Measurements from ENCODE around the gene TFF3.

TFF3 gene

DNA sequence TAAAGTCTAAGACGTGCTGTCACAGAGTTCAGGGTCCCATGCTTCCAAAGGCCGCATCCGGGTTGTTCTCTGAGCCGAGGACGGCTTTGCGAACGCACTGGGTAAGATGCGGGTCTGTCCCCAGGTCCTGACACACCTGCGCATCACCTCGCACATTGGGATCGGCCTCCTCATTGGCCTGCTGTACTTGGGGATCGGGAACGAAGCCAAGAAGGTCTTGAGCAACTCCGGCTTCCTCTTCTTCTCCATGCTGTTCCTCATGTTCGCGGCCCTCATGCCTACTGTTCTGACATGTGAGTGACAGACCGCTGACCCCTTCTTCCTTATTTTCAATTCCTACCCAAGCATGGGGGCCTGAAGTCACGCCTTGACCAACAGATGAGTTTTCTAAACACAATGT is 25.3 kb downstream of the TFF3 start:
- no peaks in the 10 kb centered on the region for H3K4me1 ChIP-seq
- H3K36me3 ChIP-seq (replicated peaks), result no peaks in the 10 kb centered on the region
- H3K4me3 ChIP-seq, result no peak overlapping the region
- no peak for DNase-seq (ENCODE audit: low spot score in 2 of 2)
- H3K9me3 ChIP-seq, result no peaks in the 10 kb centered on the region
- in situ Hi-C loops (cut with MboI; ENCODE audit: low sequenced_read_pairs), result no loop called here
- no peaks in the 10 kb centered on the region for H3K27me3 ChIP-seq (ENCODE audit: low read depth)

DNA sequence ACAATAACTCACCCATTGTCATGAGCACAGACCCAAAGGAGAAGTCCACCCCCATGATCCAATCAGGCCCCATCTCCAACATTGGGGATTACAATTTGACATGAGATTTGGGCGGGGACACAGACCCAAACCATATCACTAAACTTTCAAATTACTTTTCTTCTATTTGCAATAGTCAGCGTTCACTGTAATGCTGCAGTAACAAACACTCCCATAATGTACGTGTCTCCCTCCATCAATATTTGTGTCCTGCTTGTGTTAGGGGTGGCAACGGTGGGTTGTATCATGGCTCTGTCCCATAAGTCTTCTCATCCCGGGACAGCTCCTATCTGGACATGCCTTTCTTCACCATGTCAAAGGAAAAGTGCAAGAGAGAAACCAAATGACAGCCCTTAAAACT is 26.2 kb downstream of the TFF3 start:
- no peaks in the 10 kb centered on the region for H3K36me3 ChIP-seq (replicated peaks)
- H3K4me3 ChIP-seq, result no peak overlapping the region
- in situ Hi-C loops (cut with MboI; ENCODE audit: low sequenced_read_pairs), result no loop called here
- no peaks in the 10 kb centered on the region for H3K4me1 ChIP-seq
- no peaks in the 10 kb centered on the region for H3K9me3 ChIP-seq
- DNase-seq (ENCODE audit: low spot score in 2 of 2), result no peak
- H3K27me3 ChIP-seq (ENCODE audit: low read depth), result no peaks in the 10 kb centered on the region

DNA sequence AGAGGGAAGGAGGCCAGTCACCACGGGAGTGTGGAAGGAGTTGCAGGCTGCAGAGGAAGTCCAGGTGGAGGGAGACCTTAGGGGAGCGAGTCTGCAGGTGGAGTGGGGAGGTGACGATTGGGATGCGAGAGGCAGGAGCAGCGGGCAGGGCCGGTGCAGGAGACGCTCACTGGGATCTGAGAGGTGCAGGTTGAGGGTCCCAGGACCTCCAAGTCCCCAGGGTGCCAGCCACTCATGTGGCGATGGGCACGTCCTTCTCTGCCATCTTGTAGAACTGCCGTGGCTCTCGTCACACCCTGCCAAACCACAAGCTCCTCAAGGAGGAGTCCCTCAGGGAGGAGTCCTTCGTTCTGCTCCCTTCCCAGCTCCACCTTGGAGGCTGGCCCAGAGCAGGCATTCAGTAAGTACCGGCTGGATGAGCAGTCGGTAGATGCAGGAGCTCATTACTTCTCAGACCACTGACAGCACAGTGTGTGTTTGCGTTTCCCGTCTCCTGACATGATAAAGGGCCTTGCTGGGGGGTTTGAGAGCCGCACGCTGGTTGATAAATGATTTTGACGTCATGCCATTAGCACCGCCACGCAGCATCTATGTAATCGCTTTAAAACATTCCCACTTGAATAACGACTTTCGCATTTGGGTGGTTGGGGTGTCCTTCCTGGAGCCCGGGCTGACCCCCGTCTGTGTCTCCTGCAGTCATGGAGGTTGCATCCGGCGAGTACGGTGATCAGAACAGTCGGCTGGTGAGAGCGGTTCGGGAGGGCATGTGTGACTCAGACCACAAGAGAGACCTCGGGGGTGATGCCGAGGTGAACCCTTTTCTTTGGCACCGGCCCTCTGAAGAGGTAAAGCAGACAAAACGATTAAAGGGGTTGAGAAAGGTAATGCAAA is 27.8 kb downstream of the TFF3 start:
- no peak for DNase-seq (ENCODE audit: low spot score in 2 of 2)
- Histone ChIP-seq H3K9me3 (no peaks in the 10 kb centered on the region), H3K4me1 (no peaks in the 10 kb centered on the region), H3K27me3 (ENCODE audit: low read depth) (no peaks in the 10 kb centered on the region), H3K36me3 (replicated peaks) (no peaks in the 10 kb centered on the region), H3K4me3 (no peak overlapping the region)
- in situ Hi-C loops (cut with MboI; ENCODE audit: low sequenced_read_pairs), result no loop called here

DNA sequence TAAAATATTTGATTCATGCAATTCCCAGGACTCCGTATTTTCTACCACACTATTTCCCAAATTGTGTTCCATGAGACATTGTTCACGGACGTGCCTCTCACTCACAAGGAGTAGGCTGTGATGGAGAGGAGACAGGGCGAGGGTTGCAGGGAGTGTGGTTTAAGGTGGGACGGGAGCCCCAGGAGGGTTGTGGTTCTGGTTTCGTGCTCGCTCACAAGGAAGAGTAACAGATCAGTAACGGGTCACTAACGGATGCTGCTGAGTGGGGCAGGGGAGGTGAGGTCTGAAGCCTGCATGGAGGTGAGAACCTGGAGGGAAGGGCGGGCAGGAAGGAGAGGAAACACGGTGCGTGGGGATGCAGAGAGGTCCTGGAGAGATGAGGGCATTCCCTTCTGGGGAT is 28.8 kb downstream of the TFF3 start:
- no peaks in the 10 kb centered on the region for H3K27me3 ChIP-seq (ENCODE audit: low read depth)
- no peaks in the 10 kb centered on the region for H3K9me3 ChIP-seq
- H3K4me1 ChIP-seq, result no peaks in the 10 kb centered on the region
- DNase-seq (ENCODE audit: low spot score in 2 of 2), result no peak
- in situ Hi-C loops (cut with MboI; ENCODE audit: low sequenced_read_pairs), result no loop called here
- no peak overlapping the region for H3K4me3 ChIP-seq
- no peaks in the 10 kb centered on the region for H3K36me3 ChIP-seq (replicated peaks)

DNA sequence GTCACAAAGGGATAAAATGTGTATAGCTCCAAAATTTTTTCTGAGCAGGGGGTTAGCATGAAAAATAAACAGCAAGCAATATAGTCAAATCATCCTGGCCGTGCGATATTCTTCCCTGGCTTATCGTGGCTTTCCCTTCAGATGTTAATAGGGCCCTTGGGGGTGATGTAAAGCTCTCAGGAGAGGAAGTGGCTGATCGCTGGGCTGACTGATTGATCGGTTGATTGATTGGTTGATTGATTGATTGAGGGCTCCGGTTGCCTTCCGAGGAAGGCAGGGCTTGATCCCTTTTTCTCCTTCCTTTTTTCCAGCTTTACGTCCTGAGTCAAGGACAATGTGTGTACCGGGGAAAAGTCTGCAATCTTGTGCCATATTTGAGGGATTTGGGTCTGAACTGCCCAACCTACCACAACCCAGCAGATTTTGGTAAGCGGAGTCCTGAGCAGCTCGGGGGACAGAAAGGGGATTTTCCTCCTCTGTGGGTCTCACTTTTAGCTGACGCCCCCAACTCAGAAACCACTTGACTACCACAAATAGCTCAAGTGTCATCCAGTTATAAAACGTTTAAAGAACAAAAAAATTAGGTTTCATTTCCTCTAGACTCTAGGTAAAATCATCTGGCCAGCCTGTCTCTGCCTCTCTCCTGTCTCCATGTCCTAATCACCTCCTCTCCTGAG is 29.5 kb downstream of the TFF3 start:
- no peaks in the 10 kb centered on the region for H3K36me3 ChIP-seq (replicated peaks)
- H3K4me3 ChIP-seq, result no peak overlapping the region
- in situ Hi-C loops (cut with MboI; ENCODE audit: low sequenced_read_pairs), result no loop called here
- H3K27me3 ChIP-seq (ENCODE audit: low read depth), result no peaks in the 10 kb centered on the region
- no peaks in the 10 kb centered on the region for H3K4me1 ChIP-seq
- H3K9me3 ChIP-seq, result no peaks in the 10 kb centered on the region
- no peak for DNase-seq (ENCODE audit: low spot score in 2 of 2)

DNA sequence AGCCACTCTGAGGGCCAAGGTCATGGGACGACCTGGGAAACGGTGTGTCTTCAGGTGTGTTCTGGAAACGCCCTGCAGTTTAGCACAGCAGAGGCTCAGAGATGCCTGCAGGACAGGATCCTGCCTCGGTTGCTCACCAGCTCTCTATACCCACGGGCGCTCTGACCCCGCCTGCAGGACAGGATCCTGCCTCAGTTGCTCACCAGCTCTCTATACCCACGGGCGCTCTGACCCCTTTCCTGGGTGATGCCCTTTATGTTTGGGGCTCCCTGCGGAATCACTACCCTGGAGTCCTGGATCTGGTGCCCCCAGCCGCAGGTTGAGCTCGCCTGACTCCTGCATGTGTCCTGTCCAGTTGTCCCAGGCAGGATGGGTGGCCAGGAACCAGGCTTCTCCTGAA is 32.5 kb downstream of the TFF3 start:
- no peak for DNase-seq (ENCODE audit: low spot score in 2 of 2)
- in situ Hi-C loops (cut with MboI; ENCODE audit: low sequenced_read_pairs), result no loop called here
- no peaks in the 10 kb centered on the region for H3K36me3 ChIP-seq (replicated peaks)
- no peaks in the 10 kb centered on the region for H3K4me1 ChIP-seq
- H3K4me3 ChIP-seq, result no peak overlapping the region
- H3K27me3 ChIP-seq (ENCODE audit: low read depth), result no peaks in the 10 kb centered on the region
- no peaks in the 10 kb centered on the region for H3K9me3 ChIP-seq

DNA sequence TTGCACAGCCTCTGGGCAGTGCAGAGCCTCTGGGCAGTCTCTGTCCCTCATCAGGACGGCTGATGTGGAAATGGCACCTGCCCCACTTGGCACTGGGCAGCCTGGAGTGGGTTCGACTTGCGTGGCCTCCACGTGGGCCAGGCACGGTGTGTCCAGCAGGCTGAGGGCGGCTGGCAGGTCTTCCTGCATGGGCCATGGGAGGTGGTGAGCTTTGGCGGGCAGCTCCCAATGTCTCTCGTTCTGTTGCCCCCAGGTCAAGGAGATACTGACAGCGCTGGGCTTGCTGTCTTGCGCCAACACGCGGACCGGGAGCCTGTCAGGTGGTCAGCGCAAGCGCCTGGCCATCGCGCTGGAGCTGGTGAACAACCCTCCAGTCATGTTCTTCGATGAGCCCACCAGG is 33.2 kb downstream of the TFF3 start:
- H3K36me3 ChIP-seq (replicated peaks), result no peaks in the 10 kb centered on the region
- no peaks in the 10 kb centered on the region for H3K4me1 ChIP-seq
- H3K27me3 ChIP-seq (ENCODE audit: low read depth), result no peaks in the 10 kb centered on the region
- DNase-seq (ENCODE audit: low spot score in 2 of 2), result no peak
- in situ Hi-C loops (cut with MboI; ENCODE audit: low sequenced_read_pairs), result no loop called here
- no peaks in the 10 kb centered on the region for H3K9me3 ChIP-seq
- no peak overlapping the region for H3K4me3 ChIP-seq

DNA sequence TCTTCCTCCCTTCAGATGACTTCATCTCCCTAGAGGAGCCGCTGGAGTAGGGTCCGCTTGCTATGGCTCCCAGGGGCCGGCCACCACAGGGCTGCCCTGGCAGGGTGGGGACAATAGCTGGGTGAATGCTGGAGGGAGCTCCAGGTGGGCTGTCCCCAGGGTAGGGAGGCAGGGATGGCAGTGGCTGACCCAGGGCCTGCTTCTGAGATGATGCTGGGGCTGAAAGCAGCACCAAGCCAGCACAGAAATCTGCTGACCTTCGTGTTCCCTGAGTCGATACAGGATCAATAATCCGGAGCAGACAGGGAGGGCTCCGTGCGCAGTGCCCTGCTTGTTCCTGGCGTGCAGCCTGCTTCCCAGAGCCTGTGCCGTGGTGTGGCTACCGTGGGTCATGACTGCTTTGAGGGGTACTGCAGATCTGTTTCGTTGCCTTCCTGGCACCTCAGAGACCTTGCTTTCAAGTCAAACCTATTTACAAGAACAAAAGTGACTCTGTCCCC is 34.0 kb downstream of the TFF3 start:
- Histone ChIP-seq H3K9me3 (no peaks in the 10 kb centered on the region), H3K27me3 (ENCODE audit: low read depth) (no peaks in the 10 kb centered on the region), H3K36me3 (replicated peaks) (no peaks in the 10 kb centered on the region), H3K4me1 (no peaks in the 10 kb centered on the region), H3K4me3 (no peak overlapping the region)
- no peak for DNase-seq (ENCODE audit: low spot score in 2 of 2)
- in situ Hi-C loops (cut with MboI; ENCODE audit: low sequenced_read_pairs), result no loop called here

DNA sequence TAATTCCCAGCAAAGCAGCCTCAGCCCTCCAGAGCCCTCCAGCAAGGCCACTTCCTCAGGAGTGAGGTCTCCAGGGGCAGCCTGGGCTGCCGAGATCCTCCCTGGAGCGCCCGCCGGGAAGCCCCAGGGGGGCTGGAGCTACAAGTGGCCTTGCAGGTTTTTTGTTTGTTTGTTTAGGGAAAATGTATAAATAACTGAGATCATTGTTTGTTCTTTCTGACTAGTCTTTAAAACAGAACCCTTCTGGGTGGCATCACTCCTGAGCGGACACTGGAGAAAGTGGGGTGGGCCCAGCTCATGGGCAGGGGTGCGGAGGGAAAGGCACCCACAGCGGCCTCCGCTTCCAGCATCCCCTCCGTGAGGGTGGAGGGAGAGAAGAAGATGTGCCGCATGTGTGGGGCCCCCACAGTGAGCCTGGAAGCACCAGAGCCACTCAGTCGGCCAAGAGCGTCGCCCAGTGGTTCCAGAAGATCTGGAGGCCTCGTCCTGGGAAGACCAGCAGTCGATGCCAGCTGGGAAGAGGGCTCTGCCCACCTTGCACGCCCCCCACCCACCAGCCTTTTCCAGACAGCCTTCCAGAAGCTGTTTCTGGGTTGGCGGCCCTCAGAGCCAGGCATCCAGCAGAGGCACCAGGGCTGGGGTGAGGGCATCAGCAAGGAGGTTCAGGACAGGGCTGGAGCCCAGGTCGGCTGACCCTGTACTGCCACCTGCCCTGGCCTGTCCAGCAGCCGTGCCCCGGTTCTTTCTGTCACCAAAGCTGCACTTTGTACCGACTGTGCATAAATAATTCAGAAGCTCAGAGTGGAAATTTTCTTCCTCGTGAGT is 34.6 kb downstream of the TFF3 start:
- Histone ChIP-seq H3K4me1 (no peaks in the 10 kb centered on the region), H3K4me3 (no peak overlapping the region), H3K9me3 (no peaks in the 10 kb centered on the region), H3K27me3 (ENCODE audit: low read depth) (no peaks in the 10 kb centered on the region), H3K36me3 (replicated peaks) (no peaks in the 10 kb centered on the region)
- in situ Hi-C loops (cut with MboI; ENCODE audit: low sequenced_read_pairs), result no loop called here
- DNase-seq (ENCODE audit: low spot score in 2 of 2), result no peak

DNA sequence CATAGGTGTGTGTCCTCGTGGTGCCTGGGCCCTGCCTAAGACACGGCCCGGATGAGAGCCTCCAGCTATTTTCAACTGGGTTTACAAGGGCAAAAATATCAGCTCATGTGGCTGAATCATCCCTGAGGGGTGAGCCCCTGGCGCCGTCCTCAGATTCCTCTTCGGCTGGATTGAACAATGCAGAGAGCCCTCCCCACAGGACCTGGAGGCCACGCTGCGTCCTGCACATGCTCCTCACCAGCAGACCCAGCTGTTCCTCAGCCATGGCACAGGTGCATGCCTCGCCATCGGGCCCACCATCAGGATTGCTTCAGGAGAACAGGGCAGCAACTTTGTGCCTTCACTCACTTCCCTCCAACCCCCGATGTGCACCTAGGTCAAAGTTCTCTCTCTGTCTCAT is 35.3 kb downstream of the TFF3 start:
- in situ Hi-C loops (cut with MboI; ENCODE audit: low sequenced_read_pairs), result no loop called here
- Histone ChIP-seq H3K4me3 (no peak overlapping the region), H3K27me3 (ENCODE audit: low read depth) (no peaks in the 10 kb centered on the region), H3K9me3 (no peaks in the 10 kb centered on the region), H3K4me1 (no peaks in the 10 kb centered on the region), H3K36me3 (replicated peaks) (no peaks in the 10 kb centered on the region)
- DNase-seq (ENCODE audit: low spot score in 2 of 2), result no peak

DNA sequence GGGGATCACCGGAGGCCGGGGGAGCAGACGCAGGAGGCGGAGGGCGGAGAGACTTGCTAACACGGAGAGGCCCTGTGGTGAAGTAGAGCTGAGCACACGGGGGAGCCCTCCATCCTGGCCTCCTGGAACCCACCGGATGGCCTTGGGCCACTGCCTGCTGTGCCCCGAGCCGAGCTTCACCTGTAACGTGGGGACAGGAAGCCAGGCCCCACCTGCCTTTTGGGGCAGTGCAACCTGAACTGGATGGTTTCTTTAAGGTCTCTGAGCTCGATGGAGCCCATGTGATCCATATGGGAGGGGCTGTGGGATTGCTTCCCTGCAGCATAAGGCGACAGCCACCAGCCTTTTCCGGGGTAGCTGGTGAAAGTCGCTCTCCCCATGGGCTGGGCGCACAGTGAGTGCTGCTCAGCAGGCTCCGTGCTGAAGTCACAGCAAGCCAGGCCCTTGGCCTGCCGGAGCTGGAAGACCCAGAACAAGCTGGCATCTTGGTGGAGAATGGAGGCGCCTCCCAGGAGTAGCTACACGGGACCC is 35.8 kb downstream of the TFF3 start:
- no peaks in the 10 kb centered on the region for H3K27me3 ChIP-seq (ENCODE audit: low read depth)
- no peaks in the 10 kb centered on the region for H3K4me1 ChIP-seq
- no peaks in the 10 kb centered on the region for H3K36me3 ChIP-seq (replicated peaks)
- H3K9me3 ChIP-seq, result no peaks in the 10 kb centered on the region
- in situ Hi-C loops (cut with MboI; ENCODE audit: low sequenced_read_pairs), result no loop called here
- no peak overlapping the region for H3K4me3 ChIP-seq
- no peak for DNase-seq (ENCODE audit: low spot score in 2 of 2)

DNA sequence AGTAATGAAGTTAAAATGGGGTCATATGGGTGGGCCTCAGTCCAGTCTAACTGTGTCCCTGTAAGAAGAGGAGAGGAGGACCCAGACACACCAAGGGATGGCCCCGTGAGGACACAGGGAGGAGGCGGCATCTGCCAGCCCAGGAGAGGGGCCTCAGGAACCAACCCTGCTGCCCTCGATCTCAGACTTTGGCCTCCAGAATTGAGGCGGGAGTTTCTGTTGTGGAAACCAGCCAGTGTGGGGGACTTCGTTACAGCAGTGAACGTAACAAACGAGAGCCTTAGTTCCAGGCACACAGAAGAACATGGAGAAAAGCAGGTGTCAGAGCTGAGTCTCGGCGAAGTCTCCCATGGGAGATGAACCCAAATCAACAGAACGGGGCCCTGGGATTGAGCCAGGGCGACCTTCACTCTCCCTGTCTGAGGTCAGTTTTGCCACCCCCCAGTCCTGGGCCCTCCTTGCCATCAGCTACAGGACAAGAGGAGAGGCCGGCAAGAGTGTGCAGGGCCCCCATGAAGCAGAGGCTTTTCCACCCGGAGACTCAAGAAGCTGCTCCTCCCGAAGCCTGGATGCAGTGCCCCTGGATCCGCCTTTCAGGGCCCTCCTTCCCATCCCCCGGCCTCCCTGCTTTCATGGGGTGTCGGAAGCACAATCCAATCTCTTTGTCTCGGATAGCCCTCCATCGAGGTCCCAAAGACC is 36.6 kb downstream of the TFF3 start:
- DNase-seq (ENCODE audit: low spot score in 2 of 2), result no peak
- no peaks in the 10 kb centered on the region for H3K4me1 ChIP-seq
- H3K4me3 ChIP-seq, result no peak overlapping the region
- no peaks in the 10 kb centered on the region for H3K27me3 ChIP-seq (ENCODE audit: low read depth)
- no peaks in the 10 kb centered on the region for H3K36me3 ChIP-seq (replicated peaks)
- in situ Hi-C loops (cut with MboI; ENCODE audit: low sequenced_read_pairs), result no loop called here
- H3K9me3 ChIP-seq, result no peaks in the 10 kb centered on the region

DNA sequence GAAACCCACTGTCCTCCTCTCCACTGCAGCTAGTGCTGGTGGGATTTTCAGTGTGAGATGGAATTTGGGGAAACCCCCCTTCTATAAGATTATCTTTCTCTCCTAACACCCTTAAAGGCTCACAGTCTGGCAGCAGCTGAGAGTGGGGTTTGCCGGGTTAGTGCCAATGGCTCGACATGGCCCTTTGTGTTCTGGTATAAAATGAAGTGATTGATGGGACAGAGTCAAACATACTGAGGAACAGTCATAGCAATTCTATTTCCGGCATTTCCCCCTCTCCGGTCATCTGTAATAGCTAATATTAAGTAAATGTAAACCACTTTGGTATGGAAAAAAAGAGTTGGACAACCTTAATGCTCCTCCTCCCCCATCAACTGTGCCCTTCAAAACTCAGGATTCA is 37.6 kb downstream of the TFF3 start:
- no peaks in the 10 kb centered on the region for H3K36me3 ChIP-seq (replicated peaks)
- in situ Hi-C loops (cut with MboI; ENCODE audit: low sequenced_read_pairs), result no loop called here
- H3K9me3 ChIP-seq, result no peaks in the 10 kb centered on the region
- DNase-seq (ENCODE audit: low spot score in 2 of 2), result no peak
- H3K27me3 ChIP-seq (ENCODE audit: low read depth), result no peaks in the 10 kb centered on the region
- H3K4me1 ChIP-seq, result no peaks in the 10 kb centered on the region
- no peak overlapping the region for H3K4me3 ChIP-seq
